Anterior cingulate cortex (tissue), 58 donors: Measurements from ENCODE around the gene GADD45B.
"Not testable (repeated sequence)": the region's sequence is repeated elsewhere in the genome, so short reads cannot be mapped to it uniquely, and the experiment has no call there.

Experiments
- DNase-seq, 58 donors: peaks; one replicate each; lab custom pipeline; 2025; lab: John Stamatoyannopoulos, UW

GADD45B gene

GRCh38 chr19:2484178-2484937, 8.4 kb downstream of the GADD45B start:
- DNase-seq: no peak

GRCh38 chr19:2485428-2485827, 9.5 kb downstream of the GADD45B start:
- no peak for DNase-seq

GRCh38 chr19:2487090-2487489, 11.2 kb downstream of the GADD45B start:
- no peak for DNase-seq

GRCh38 chr19:2487842-2488241, 11.9 kb downstream of the GADD45B start:
- no peak for DNase-seq

GRCh38 chr19:2488405-2488941, 12.5 kb downstream of the GADD45B start:
- DNase-seq: no peak

GRCh38 chr19:2488942-2489731, 13.2 kb downstream of the GADD45B start:
- DNase-seq: peak in 25 of 58 donors; percentile 3 to 54 (median 29)

GRCh38 chr19:2490659-2491058, 14.7 kb downstream of the GADD45B start:
- no peak for DNase-seq

GRCh38 chr19:2491130-2491801, 15.3 kb downstream of the GADD45B start:
- no peak for DNase-seq

- DNase-seq: no peak
Measured at GRCh38 chr19:2492870-2493269, 16.9 kb downstream of the GADD45B start.

GRCh38 chr19:2493448-2493847, 17.5 kb downstream of the GADD45B start:
- DNase-seq: not testable (repeated sequence)

- peak in 25 of 58 donors; percentile 9 to 53 (median 33) for DNase-seq
Measured at GRCh38 chr19:2494084-2494446, 18.1 kb downstream of the GADD45B start.

- peak in 51 of 58 donors; percentile 11 to 88 (median 59) for DNase-seq
Measured at GRCh38 chr19:2494447-2495129, 18.7 kb downstream of the GADD45B start.

GRCh38 chr19:2495130-2495641, 19.3 kb downstream of the GADD45B start:
- peak in 24 of 58 donors; percentile 3 to 70 (median 32) for DNase-seq

- DNase-seq: peak in 2 of 58 donors; percentile 20 to 26
Measured at GRCh38 chr19:2495651-2496316, 19.9 kb downstream of the GADD45B start.

GRCh38 chr19:2497186-2497585, 21.3 kb downstream of the GADD45B start:
- DNase-seq: no peak

- no peak for DNase-seq
Measured at GRCh38 chr19:2500156-2500555, 24.2 kb downstream of the GADD45B start.

- no peak for DNase-seq
Measured at GRCh38 chr19:2500841-2501261, 24.9 kb downstream of the GADD45B start.

- DNase-seq: no peak
Measured at GRCh38 chr19:2503521-2504109, 27.7 kb downstream of the GADD45B start.

- DNase-seq: not testable (repeated sequence)
Measured at GRCh38 chr19:2506656-2507055, 30.7 kb downstream of the GADD45B start.
